PC-3 (cell line): Measurements from ENCODE around the gene UCP2.

Source experiments
- CTCF ChIP-seq: fragments of 300-600 bp; sonication (generic); conservative IDR thresholded peaks from 2 replicates; pipeline ENCODE4 v1.5.1; 2017; ENCODE audit warnings: antibody characterized with exemption, low read depth, mild to moderate bottlenecking, low read length
- EZH2 ChIP-seq: fragments of 300-600 bp; sonication (generic); IDR thresholded peaks from one replicate; pipeline ENCODE4 v1.6.1; 2017; ENCODE audit warnings: antibody characterized with exemption, mild to moderate bottlenecking, low read length; ENCODE audit not compliant: unreplicated experiment

GRCh38 chr11:73974604-73975478, 7.8 kb downstream of the UCP2 start:
- TF ChIP-seq EZH2 (no peak), CTCF (no peak)
